Uterus (tissue), 2 donors: ENCODE measurements around the gene SPIB.

ENCODE experiments used
- POLR2A ChIP-seq, 2 donors: fragments of 450-650 bp; IDR thresholded peaks; one replicate each; pipeline ENCODE4 v1.6.1; 2016; ENCODE audit warnings: antibody characterized with exemption in 2 of 2, mild to moderate bottlenecking in 1 of 2, moderate library complexity in 1 of 2
- TF ChIP-seq, protein P1 (sequence below), 4 experiments: fragments of 200-600 bp in 2 of 4; fragments of 450-650 bp in 2 of 4; sonication (generic) in 2 of 4; IDR thresholded peaks; one replicate each; pipeline ENCODE4 v1.5.1; 2016 to 2019; ENCODE audit warnings: antibody characterized with exemption in 4 of 4, mild to moderate bottlenecking in 2 of 4, moderate library complexity in 1 of 4

GRCh38 chr19:50467566-50467965 is 48.8 kb downstream of the SPIB start:
- TF ChIP-seq POLR2A (IDR thresholded peaks at IDR 0.05): no peak
- TF ChIP-seq, protein P1, sequence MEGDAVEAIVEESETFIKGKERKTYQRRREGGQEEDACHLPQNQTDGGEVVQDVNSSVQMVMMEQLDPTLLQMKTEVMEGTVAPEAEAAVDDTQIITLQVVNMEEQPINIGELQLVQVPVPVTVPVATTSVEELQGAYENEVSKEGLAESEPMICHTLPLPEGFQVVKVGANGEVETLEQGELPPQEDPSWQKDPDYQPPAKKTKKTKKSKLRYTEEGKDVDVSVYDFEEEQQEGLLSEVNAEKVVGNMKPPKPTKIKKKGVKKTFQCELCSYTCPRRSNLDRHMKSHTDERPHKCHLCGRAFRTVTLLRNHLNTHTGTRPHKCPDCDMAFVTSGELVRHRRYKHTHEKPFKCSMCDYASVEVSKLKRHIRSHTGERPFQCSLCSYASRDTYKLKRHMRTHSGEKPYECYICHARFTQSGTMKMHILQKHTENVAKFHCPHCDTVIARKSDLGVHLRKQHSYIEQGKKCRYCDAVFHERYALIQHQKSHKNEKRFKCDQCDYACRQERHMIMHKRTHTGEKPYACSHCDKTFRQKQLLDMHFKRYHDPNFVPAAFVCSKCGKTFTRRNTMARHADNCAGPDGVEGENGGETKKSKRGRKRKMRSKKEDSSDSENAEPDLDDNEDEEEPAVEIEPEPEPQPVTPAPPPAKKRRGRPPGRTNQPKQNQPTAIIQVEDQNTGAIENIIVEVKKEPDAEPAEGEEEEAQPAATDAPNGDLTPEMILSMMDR (IDR thresholded peaks at IDR 0.05): no peak
